Mesothelial cell of epicardium (in vitro differentiated cells): ENCODE data around the gene TSPAN7. TPM values are rescaled to one million over a fixed set of nuclear protein-coding genes. Genes with fewer than 3 reads are reported as not detected.

Experiments used
- DNase-seq, 2 experiments: peaks; one replicate each; pipeline ENCODE4 v3.0.0; 2021; ENCODE audit warnings: low spot score in 2 of 2; ENCODE audit not compliant: unreplicated experiment in 2 of 2
- H3K27ac Mint-ChIP-seq: 2 replicates; pipeline ENCODE4 v1.8.0; 2021; ENCODE audit warnings: mixed read lengths
- H3K27me3 Mint-ChIP-seq: 2 replicates; pipeline ENCODE4 v1.8.0; 2021; ENCODE audit warnings: low read depth, mixed read lengths
- H3K36me3 Mint-ChIP-seq: 2 replicates; pipeline ENCODE4 v1.8.0; 2021; ENCODE audit warnings: mixed read lengths
- H3K4me1 Mint-ChIP-seq: 2 replicates; pipeline ENCODE4 v1.8.0; 2021; ENCODE audit warnings: mixed read lengths
- H3K4me3 Mint-ChIP-seq: 2 replicates; pipeline ENCODE4 v1.8.0; 2021; ENCODE audit warnings: mild to moderate bottlenecking, moderate library complexity, mixed read lengths
- H3K9me3 Mint-ChIP-seq: 2 replicates; pipeline ENCODE4 v1.8.0; 2021; ENCODE audit warnings: mixed read lengths
- CTCF ChIP-seq: fragments of 200-600 bp; sonication (generic); IDR thresholded peaks from one replicate; pipeline ENCODE4 v1.5.0; 2021; ENCODE audit warnings: antibody characterized with exemption; ENCODE audit not compliant: unreplicated experiment
- total RNA-seq: library from RNA; stranded (reverse); gene quantifications from 3 replicates; pipeline ENCODE4 v1.2.1, GENCODE V29; 2021

The TSPAN7 gene
- total RNA-seq, 1 donor from 2014 or later, result 10.1 TPM

GRCh38 chrX:38636949-38637819, 75.8 kb downstream of the TSPAN7 start:
- peaks cover 32% of the 10 kb centered on the region for H3K9me3 Mint-ChIP-seq
- peaks cover under 1% of the 10 kb centered on the region for H3K27me3 Mint-ChIP-seq
- no peak for DNase-seq
- H3K4me1 Mint-ChIP-seq, result peaks cover 16% of the 10 kb centered on the region
- TF ChIP-seq CTCF, result no peak
- no peaks in the 10 kb centered on the region for H3K36me3 Mint-ChIP-seq
- no peak overlapping the region for H3K27ac Mint-ChIP-seq
- no peak overlapping the region for H3K4me3 Mint-ChIP-seq

- Mint-ChIP-seq H3K36me3 (no peaks in the 10 kb centered on the region), H3K4me3 (no peak overlapping the region), H3K27ac (no peak overlapping the region), H3K9me3 (peaks cover 34% of the 10 kb centered on the region), H3K27me3 (peaks cover 3% of the 10 kb centered on the region), H3K4me1 (peaks cover 16% of the 10 kb centered on the region)
- DNase-seq, result no peak
- TF ChIP-seq CTCF, result no peak
These were observed 77.7 kb downstream of the TSPAN7 start for GRCh38 chrX:38638952-38639529.

GRCh38 chrX:38639730-38640129, 78.4 kb downstream of the TSPAN7 start:
- Mint-ChIP-seq H3K27me3 (peaks cover 3% of the 10 kb centered on the region), H3K4me1 (peaks cover 16% of the 10 kb centered on the region), H3K9me3 (peaks cover 29% of the 10 kb centered on the region), H3K4me3 (no peak overlapping the region), H3K27ac (peak overlapping the region; percentile 1), H3K36me3 (no peaks in the 10 kb centered on the region)
- no peak for DNase-seq
- no peak for TF ChIP-seq CTCF

- Mint-ChIP-seq H3K27me3 (peaks cover 3% of the 10 kb centered on the region), H3K4me1 (peaks cover 16% of the 10 kb centered on the region), H3K36me3 (no peaks in the 10 kb centered on the region), H3K4me3 (no peak overlapping the region), H3K27ac (no peak overlapping the region), H3K9me3 (peaks cover 18% of the 10 kb centered on the region)
- no peak for TF ChIP-seq CTCF
- no peak for DNase-seq
These were observed 79.9 kb downstream of the TSPAN7 start for GRCh38 chrX:38641197-38641596.

GRCh38 chrX:38643903-38644302, 82.6 kb downstream of the TSPAN7 start:
- Mint-ChIP-seq H3K36me3 (no peaks in the 10 kb centered on the region), H3K4me3 (no peak overlapping the region), H3K9me3 (peaks cover 15% of the 10 kb centered on the region), H3K27ac (no peak overlapping the region), H3K4me1 (peaks cover 15% of the 10 kb centered on the region), H3K27me3 (peaks cover 3% of the 10 kb centered on the region)
- no peak for DNase-seq
- TF ChIP-seq CTCF, result no peak
